ENCODE results near the gene CDC25C. TPM values are rescaled to one million over a fixed set of nuclear protein-coding genes. Genes with fewer than 3 reads are reported as not detected.

CDC25C gene
- total RNA-seq, 1 experiment from 2014 or later = 18.8 TPM

- Mint-ChIP-seq H3K36me3 (no peaks in the 10 kb centered on the region), H3K4me1 (peaks cover 5% of the 10 kb centered on the region), H3K9me3 (no peaks in the 10 kb centered on the region), H3K27me3 (ENCODE audit: low read depth) (no peaks in the 10 kb centered on the region), H3K27ac (no peak overlapping the region; the same call in 1 of the 2 replicates), H3K4me3 (no peak overlapping the region)
- ChIA-PET CTCF (interaction anchor here (0.6 to 7.7 kb wide), 2 partner anchors 13 to 141 kb away, joined by 3 to 69 read pairs; partner anchors contain the start of gene KDM3B), POLR2A (no interaction called here)
- ATAC-seq = no peak
- no peak for TF ChIP-seq ZNF219 (CRISPR knock-in tag; IDR thresholded peaks at IDR 0.05; ENCODE audit: borderline replicate concordance)
- TF ChIP-seq, protein P1, sequence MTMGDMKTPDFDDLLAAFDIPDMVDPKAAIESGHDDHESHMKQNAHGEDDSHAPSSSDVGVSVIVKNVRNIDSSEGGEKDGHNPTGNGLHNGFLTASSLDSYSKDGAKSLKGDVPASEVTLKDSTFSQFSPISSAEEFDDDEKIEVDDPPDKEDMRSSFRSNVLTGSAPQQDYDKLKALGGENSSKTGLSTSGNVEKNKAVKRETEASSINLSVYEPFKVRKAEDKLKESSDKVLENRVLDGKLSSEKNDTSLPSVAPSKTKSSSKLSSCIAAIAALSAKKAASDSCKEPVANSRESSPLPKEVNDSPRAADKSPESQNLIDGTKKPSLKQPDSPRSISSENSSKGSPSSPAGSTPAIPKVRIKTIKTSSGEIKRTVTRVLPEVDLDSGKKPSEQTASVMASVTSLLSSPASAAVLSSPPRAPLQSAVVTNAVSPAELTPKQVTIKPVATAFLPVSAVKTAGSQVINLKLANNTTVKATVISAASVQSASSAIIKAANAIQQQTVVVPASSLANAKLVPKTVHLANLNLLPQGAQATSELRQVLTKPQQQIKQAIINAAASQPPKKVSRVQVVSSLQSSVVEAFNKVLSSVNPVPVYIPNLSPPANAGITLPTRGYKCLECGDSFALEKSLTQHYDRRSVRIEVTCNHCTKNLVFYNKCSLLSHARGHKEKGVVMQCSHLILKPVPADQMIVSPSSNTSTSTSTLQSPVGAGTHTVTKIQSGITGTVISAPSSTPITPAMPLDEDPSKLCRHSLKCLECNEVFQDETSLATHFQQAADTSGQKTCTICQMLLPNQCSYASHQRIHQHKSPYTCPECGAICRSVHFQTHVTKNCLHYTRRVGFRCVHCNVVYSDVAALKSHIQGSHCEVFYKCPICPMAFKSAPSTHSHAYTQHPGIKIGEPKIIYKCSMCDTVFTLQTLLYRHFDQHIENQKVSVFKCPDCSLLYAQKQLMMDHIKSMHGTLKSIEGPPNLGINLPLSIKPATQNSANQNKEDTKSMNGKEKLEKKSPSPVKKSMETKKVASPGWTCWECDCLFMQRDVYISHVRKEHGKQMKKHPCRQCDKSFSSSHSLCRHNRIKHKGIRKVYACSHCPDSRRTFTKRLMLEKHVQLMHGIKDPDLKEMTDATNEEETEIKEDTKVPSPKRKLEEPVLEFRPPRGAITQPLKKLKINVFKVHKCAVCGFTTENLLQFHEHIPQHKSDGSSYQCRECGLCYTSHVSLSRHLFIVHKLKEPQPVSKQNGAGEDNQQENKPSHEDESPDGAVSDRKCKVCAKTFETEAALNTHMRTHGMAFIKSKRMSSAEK (CRISPR knock-in tag; IDR thresholded peaks at IDR 0.05; ENCODE audit: borderline replicate concordance) = no peak
- TF ChIP-seq, protein P2, sequence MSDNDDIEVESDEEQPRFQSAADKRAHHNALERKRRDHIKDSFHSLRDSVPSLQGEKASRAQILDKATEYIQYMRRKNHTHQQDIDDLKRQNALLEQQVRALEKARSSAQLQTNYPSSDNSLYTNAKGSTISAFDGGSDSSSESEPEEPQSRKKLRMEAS (CRISPR knock-in tag; IDR thresholded peaks at IDR 0.05) = no peak
- TF ChIP-seq, protein P3, sequence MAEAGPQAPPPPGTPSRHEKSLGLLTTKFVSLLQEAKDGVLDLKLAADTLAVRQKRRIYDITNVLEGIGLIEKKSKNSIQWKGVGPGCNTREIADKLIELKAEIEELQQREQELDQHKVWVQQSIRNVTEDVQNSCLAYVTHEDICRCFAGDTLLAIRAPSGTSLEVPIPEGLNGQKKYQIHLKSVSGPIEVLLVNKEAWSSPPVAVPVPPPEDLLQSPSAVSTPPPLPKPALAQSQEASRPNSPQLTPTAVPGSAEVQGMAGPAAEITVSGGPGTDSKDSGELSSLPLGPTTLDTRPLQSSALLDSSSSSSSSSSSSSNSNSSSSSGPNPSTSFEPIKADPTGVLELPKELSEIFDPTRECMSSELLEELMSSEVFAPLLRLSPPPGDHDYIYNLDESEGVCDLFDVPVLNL (CRISPR knock-in tag; IDR thresholded peaks at IDR 0.05; ENCODE audit: borderline replicate concordance, low read depth) = no peak
- no peak for TF ChIP-seq JAZF1 (CRISPR knock-in tag; IDR thresholded peaks at IDR 0.05)
- TF ChIP-seq, protein P4, sequence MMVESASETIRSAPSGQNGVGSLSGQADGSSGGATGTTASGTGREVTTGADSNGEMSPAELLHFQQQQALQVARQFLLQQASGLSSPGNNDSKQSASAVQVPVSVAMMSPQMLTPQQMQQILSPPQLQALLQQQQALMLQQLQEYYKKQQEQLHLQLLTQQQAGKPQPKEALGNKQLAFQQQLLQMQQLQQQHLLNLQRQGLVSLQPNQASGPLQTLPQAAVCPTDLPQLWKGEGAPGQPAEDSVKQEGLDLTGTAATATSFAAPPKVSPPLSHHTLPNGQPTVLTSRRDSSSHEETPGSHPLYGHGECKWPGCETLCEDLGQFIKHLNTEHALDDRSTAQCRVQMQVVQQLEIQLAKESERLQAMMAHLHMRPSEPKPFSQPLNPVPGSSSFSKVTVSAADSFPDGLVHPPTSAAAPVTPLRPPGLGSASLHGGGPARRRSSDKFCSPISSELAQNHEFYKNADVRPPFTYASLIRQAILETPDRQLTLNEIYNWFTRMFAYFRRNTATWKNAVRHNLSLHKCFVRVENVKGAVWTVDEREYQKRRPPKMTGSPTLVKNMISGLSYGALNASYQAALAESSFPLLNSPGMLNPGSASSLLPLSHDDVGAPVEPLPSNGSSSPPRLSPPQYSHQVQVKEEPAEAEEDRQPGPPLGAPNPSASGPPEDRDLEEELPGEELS (CRISPR knock-in tag; IDR thresholded peaks at IDR 0.05) = no peak
- TF ChIP-seq ZNF263 (CRISPR knock-in tag; IDR thresholded peaks at IDR 0.05; ENCODE audit: low read depth) = no peak
- no peak for TF ChIP-seq ZBTB21 (CRISPR knock-in tag; IDR thresholded peaks at IDR 0.05; ENCODE audit: borderline replicate concordance)
- no peak for TF ChIP-seq ATF6 (CRISPR knock-in tag; IDR thresholded peaks at IDR 0.05)
- no peak for TF ChIP-seq ZNF396 (CRISPR knock-in tag; IDR thresholded peaks at IDR 0.05; ENCODE audit: borderline replicate concordance)
- no peak for TF ChIP-seq FOXP1 (CRISPR knock-in tag; IDR thresholded peaks at IDR 0.05; ENCODE audit: borderline replicate concordance)
- no peak for TF ChIP-seq TEAD1 (CRISPR knock-in tag; IDR thresholded peaks at IDR 0.05)
- TF ChIP-seq CREB1 (CRISPR knock-in tag; IDR thresholded peaks at IDR 0.05) = no peak
- no peak for TF ChIP-seq HMGA2 (CRISPR knock-in tag; IDR thresholded peaks at IDR 0.05)
- TF ChIP-seq SP1 (CRISPR knock-in tag; conservative IDR thresholded peaks at IDR 0.05) = no peak
- no peak for DNase-seq (ENCODE audit: low spot score)
Observed at GRCh38 chr5:138366632-138367382, 35.2 kb upstream of the CDC25C start.

All from WTC11 (cell line).